GM19043 (cell line): ENCODE measurements around the gene ZBTB20.

Experiments
- ATAC-seq: cut with Tn5 transposase; IDR thresholded peaks from one replicate; pipeline ENCODE4 v1.9.1; 2021; ENCODE audit warnings: low read depth; ENCODE audit not compliant: unreplicated experiment

Gene ZBTB20

DNA sequence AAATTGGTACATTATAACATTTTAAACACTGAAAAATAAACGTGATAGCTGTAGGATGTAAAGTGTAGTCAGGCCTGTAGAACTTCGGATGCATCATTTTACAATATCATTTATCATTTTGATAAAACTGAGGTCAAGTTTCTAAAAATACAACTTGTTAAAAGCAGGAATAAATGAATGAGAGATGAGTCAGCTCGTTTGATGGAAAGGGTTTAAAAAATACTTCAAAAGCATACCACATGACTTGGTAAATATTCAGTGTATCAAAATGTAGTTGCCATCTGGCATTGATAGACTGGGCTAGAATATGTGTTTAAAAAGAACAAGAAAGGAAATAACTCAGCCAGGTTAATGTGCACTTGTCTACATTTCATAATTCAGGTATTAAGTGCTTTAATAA, 496.3 kb downstream of the ZBTB20 start:
- ATAC-seq = no peak

GRCh38 chr3:114649331-114649730, 497.8 kb downstream of the ZBTB20 start:
- no peak for ATAC-seq

- no peak for ATAC-seq
Measured at GRCh38 chr3:114646526-114646925, 500.6 kb downstream of the ZBTB20 start.

- no peak for ATAC-seq
Measured at GRCh38 chr3:114645392-114645791, 501.7 kb downstream of the ZBTB20 start.

DNA sequence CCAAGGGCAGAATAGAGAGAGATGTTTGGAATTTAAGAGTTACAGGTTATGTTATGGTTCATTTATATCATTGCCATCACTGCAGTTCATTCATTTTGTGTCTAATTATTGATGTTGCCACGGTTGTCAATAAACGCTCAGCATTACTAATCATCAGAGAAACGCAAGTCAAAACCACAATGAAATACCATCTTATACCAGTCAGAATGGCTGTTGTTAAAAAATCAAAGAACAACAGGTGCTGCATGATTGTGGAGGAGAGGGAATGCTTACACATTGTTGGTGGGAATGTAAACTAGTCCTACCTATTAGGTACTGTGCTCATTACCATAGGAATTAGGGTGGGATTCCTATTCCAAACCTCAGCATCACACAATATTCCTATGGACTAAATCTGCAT, 502.7 kb downstream of the ZBTB20 start:
- ATAC-seq = no peak

DNA sequence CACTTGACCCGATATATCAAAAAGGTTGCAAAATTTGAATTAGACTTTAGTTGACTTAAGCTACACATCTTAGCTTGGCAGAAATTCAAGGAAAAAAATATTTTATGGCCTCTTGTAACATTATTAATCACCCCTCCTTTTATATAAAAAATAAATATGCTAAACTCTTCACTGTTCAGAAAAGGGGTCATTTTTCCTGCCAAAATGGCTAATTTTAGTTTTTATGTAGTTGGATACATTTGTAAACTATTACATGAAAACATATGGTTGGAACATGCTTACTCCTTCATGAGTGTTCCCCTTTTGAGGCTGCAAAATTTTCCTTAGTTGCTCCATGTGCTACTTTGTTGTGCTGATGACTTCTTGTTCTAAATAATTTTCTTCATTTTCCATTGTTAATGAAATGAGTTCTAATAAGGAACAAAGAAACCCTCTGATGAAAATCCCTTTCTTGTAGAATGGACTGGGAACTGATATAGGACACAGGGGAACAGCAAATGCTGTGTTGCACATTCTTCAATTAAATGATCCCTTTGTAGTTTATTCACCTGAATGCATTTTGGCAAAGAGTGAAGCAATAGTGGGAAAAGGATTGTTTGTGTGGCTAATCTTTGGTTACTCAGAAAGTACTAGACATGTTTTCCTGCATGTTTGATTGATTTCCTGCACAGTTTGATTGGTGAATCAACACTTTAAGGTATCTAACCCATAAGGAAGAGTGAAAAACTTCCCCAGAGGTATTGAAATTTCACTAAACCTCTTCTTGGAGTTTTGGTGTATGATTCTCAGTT, 503.9 kb downstream of the ZBTB20 start:
- ATAC-seq = no peak

DNA sequence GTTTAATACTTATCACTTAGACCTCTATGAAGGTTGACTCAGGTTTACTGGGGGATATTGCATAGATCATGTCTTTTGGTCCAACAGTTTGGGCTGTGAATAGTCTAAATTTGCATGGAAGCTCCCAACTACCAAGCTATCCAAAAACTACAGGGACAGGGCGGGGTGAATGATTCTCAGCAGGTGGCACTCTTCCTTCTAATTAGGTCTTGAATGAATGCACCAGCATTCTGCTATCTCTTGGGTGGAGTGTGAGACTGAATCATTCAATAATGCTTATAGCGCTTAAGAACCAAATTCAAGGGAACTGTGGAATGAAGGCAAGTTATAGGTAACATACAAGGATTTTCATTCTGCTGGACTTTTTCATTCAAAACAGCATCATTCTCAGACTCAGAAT, 507.0 kb downstream of the ZBTB20 start:
- ATAC-seq = no peak

DNA sequence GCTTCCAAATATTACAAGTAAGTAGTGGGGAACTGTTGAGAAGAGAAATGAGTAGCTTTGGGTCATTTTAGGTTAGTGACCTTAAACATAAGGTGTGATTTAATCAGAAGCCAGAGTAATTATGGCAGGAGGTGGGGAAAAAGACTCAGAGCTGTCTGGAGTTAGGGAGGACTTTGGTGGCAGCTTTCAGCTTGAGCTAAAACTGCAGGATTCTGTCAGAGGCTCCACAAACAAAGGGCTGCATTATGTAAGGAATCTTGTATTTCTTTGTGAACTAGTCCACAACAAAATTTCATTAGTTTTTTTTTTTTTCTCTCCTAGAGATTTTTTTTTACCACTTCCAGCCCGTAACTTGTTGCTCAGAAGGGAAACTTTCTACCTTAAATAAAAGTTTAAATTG, 507.9 kb downstream of the ZBTB20 start:
- ATAC-seq = no peak

GRCh38 chr3:114635878-114636277, 511.2 kb downstream of the ZBTB20 start:
- no peak for ATAC-seq

GRCh38 chr3:114634635-114635034, 512.5 kb downstream of the ZBTB20 start:
- no peak for ATAC-seq

- no peak for ATAC-seq
Measured at GRCh38 chr3:114632757-114633424, 514.2 kb downstream of the ZBTB20 start.

GRCh38 chr3:114627770-114628169, 519.3 kb downstream of the ZBTB20 start:
- no peak for ATAC-seq

GRCh38 chr3:114626751-114627150, 520.3 kb downstream of the ZBTB20 start:
- no peak for ATAC-seq

DNA sequence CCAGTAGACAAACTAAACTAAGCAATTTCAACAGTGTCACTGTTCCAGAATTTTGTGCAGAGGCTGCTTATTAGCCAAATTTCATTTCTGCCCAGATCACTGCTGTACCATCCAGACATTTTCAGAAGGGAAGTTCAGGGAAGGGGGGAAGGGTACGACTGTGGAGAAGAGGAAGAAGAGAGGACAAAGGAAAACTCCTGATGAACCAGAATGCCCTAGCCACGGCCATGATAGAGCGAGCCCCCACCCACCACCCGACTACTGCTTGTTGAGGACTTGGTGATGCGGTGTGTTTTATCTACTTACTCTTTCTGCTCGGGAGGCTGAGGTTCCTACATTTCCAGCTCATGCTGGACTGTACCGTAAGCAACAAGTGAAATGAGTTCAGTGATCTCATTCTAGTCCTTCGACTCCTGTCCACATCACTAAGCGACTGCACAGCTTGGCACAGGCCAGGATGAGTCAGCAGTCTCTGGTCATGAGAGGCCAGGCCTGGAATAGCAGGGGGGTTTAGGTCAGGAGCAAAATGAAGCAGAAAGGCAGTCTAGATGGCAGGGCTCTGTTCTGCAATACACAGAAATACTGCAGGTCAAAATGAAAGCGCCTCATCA, 522.4 kb downstream of the ZBTB20 start:
- no peak for ATAC-seq

- ATAC-seq = no peak
Measured at GRCh38 chr3:114624047-114624445, 523.0 kb downstream of the ZBTB20 start.

DNA sequence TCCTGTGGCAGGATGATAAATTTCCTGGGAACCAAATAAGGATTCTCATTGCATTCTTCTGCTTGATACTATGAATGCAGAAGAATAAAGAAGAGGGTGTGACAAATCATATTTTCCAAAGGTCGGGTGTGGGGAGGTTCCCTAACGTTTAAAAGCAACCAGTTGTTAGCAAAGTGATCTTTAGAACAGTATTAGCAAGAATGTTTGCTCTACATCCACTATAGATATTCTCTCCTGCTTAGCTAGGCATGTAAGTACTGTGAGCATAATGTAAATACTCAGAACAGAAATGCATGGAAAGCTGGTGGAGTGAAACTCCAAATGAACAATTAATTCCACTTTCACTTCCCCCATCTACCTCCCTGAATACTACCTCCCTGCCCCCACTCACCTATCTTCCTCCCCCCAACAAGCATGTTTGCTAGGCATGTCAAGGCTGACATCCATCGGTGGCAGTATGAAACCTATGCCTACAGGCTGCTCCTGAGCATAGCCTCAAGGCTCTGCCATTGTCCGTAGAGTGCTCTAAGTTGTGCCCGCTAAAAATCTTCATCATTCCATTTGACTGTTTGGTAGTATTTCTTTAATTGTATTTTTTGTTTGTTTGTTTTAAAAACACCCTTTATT, 523.6 kb downstream of the ZBTB20 start:
- no peak for ATAC-seq

DNA sequence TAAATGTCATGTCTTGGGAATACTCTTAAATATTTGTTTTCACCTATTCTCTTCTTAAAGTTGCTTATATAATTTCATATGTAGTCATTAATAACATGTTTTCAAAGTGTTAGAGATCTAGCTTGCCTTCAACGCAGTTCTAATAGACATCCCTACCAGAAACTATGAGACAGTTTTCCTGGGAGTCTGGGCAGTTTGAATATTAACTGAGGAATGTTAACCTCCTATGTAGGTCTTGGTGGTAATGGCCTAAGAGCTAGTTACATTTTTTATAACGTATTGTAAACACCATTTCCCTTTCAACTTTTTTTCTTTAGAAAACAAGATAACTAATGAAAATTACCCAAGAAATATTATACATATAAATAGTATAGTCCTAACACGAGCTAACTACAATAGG, 525.1 kb downstream of the ZBTB20 start:
- no peak for ATAC-seq

GRCh38 chr3:114619771-114620170, 527.3 kb downstream of the ZBTB20 start:
- ATAC-seq = no peak

DNA sequence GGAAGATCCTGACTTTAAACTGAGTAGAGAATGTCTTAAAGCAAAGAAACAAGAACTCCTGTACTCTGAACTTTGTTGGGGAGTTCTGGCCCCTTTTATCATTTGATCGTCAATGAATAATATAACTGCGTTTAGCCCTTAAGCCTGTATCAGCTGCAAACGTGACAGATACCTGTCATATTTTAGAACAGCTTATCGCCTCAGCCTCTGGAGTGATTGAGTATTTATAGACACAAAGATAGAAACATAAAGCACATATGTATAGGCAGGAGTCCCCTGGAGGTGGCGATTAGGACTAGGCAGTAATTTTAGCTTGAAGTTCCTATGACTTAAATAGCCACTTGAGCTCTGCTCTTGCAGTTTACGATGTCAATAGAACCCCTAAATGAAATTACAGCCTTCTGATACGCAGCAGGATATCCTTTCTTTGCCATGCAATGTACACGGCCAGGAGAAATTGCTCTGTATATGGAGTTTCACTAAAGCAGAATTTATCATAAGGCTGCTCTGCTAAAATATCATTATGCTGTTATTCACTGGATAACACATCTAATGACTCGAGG, 531.5 kb downstream of the ZBTB20 start:
- ATAC-seq = no peak

GRCh38 chr3:114609973-114610630, 537.0 kb downstream of the ZBTB20 start:
- ATAC-seq = no peak
